Stimulated activated CD4-positive, alpha-beta T cell treated with anti-CD3 and anti-CD28 coated beads, TNF-alpha, amount 100 ng/mL, for 48 hours (primary cell): ENCODE data around the gene GLUL.
"Not testable (repeated sequence)": the region's sequence is repeated elsewhere in the genome, so short reads cannot be mapped to it uniquely, and the experiment has no call there.

Experiments
- DNase-seq, 3 donors: peaks; one replicate each; pipeline ENCODE4 v3.0.0-alpha.2; 2020; ENCODE audit warnings: low read depth in 3 of 3

Gene GLUL

GRCh38 chr1:182368358-182368757 is 23.2 kb downstream of the GLUL start:
- DNase-seq: no peak

- no peak for DNase-seq
Observed at GRCh38 chr1:182367926-182368325, 23.7 kb downstream of the GLUL start.

- DNase-seq: no peak
Observed at GRCh38 chr1:182366596-182366995, 25.0 kb downstream of the GLUL start.

- DNase-seq: no peak
Observed at GRCh38 chr1:182359645-182360044, 31.9 kb downstream of the GLUL start.

- no peak for DNase-seq
Observed at GRCh38 chr1:182357913-182358312, 33.7 kb downstream of the GLUL start.

GRCh38 chr1:182357171-182357570 is 34.4 kb downstream of the GLUL start:
- DNase-seq: no peak

- DNase-seq: no peak
Observed at GRCh38 chr1:182355723-182356098, 35.9 kb downstream of the GLUL start.

- no peak for DNase-seq
Observed at GRCh38 chr1:182351790-182352364, 39.7 kb downstream of the GLUL start.

GRCh38 chr1:182350839-182351238 is 40.8 kb downstream of the GLUL start:
- no peak for DNase-seq

GRCh38 chr1:182348961-182349747 is 42.4 kb downstream of the GLUL start:
- no peak for DNase-seq

- DNase-seq: no peak
Observed at GRCh38 chr1:182347019-182347418, 44.6 kb downstream of the GLUL start.

- no peak for DNase-seq
Observed at GRCh38 chr1:182340233-182341058, 51.1 kb downstream of the GLUL start.

GRCh38 chr1:182339684-182340083 is 51.9 kb downstream of the GLUL start:
- no peak for DNase-seq

GRCh38 chr1:182338806-182339370 is 52.7 kb downstream of the GLUL start:
- DNase-seq: no peak

GRCh38 chr1:182337736-182338571 is 53.6 kb downstream of the GLUL start:
- DNase-seq: no peak

GRCh38 chr1:182335771-182336566 is 55.6 kb downstream of the GLUL start:
- no peak for DNase-seq

GRCh38 chr1:182333071-182333571 is 58.5 kb downstream of the GLUL start:
- DNase-seq: not testable (repeated sequence)

- no peak for DNase-seq
Observed at GRCh38 chr1:182332261-182333060, 59.1 kb downstream of the GLUL start.
